Lower leg skin (tissue), 3 donors: Measurements from ENCODE around the gene KREMEN1.

Experiments used
- CTCF ChIP-seq, 3 donors: fragments of 450-650 bp; IDR thresholded peaks; one replicate each; pipeline ENCODE4 v1.5.1; 2016; ENCODE audit warnings: antibody characterized with exemption in 3 of 3, mild to moderate bottlenecking in 3 of 3, moderate library complexity in 2 of 3
- POLR2A ChIP-seq, 2 donors: fragments of 450-650 bp; IDR thresholded peaks; one replicate each; pipeline ENCODE4 v1.6.1; 2016 to 2017; ENCODE audit warnings: antibody characterized with exemption in 2 of 2, mild to moderate bottlenecking in 1 of 2, moderate library complexity in 1 of 2

- TF ChIP-seq CTCF (IDR thresholded peaks at IDR 0.05) (no peak), POLR2A (IDR thresholded peaks at IDR 0.05) (no peak)
Observed at GRCh38 chr22:29114392-29114791, 41.6 kb downstream of the KREMEN1 start.
